IMR-90 (cell line): ENCODE measurements around the gene TMED4. TPM values are rescaled to one million over a fixed set of nuclear protein-coding genes. Genes with fewer than 3 reads are reported as not detected.

ENCODE experiments used
- ATAC-seq: fragments of 200-7000 bp; cut with Tn5 transposase; 2 replicates; pipeline ENCODE4 v1.9.1; 2020; ENCODE audit warnings: low read depth, mild to moderate bottlenecking, moderate library complexity
- Bru-seq: library from RNA; stranded (reverse); fragments of 400-500 nt; gene quantifications from one replicate; lab custom pipeline; 2021; lab: Mats Ljungman, UMichigan
- BruChase-seq, 2 experiments: library from RNA; stranded (reverse); fragments of 400-500 nt; gene quantifications; one replicate each; lab custom pipeline; 2021; lab: Mats Ljungman, UMichigan
- BruUV-seq: library from RNA; stranded (reverse); fragments of 400-500 nt; replicated peaks from 2 replicates; lab custom pipeline; 2021; lab: Mats Ljungman, UMichigan
- CTCF ChIA-PET: fragments of 300-600 bp; formaldehyde crosslinking; extraction: SDS; loops from one replicate; lab custom pipeline; 2021; ENCODE audit warnings: antibody characterized with exemption; lab: Yijun Ruan, JAX
- POLR2A ChIA-PET: fragments of 300-600 bp; sonication (Branson Sonifier 250); formaldehyde crosslinking; loops from one replicate; lab custom pipeline; 2022; ENCODE audit warnings: antibody characterized with exemption; ENCODE audit not compliant: unreplicated experiment; lab: Charles Lee
- DNase-seq: peaks from one replicate; pipeline ENCODE4 v3.0.0; 2013
- H2AFZ ChIP-seq: replicated peaks from 2 replicates; pipeline ENCODE3; 2013; ENCODE audit warnings: low read length, mild to moderate bottlenecking; ENCODE audit not compliant: poor library complexity
- H2AK5ac ChIP-seq: 2 replicates; pipeline ENCODE4 v1.6.1; 2013; ENCODE audit warnings: low read depth, low read length, inconsistent platforms
- H2AK9ac ChIP-seq: replicated peaks from 2 replicates; pipeline ENCODE3; 2013; ENCODE audit warnings: mild to moderate bottlenecking, low read depth, low read length, moderate library complexity; ENCODE audit not compliant: poor library complexity
- H2BK120ac ChIP-seq: 2 replicates; pipeline ENCODE4 v1.6.1; 2013; ENCODE audit warnings: low read depth, low read length, inconsistent platforms
- H2BK15ac ChIP-seq: 3 replicates; pipeline ENCODE4 v1.6.1; 2013; ENCODE audit warnings: low read depth, low read length, inconsistent platforms
- H2BK20ac ChIP-seq: 2 replicates; pipeline ENCODE4 v1.6.1; 2013; ENCODE audit warnings: low read depth, mild to moderate bottlenecking, inconsistent platforms, low read length, moderate library complexity
- H2BK5ac ChIP-seq: 2 replicates; pipeline ENCODE4 v1.6.1; 2013; ENCODE audit warnings: mild to moderate bottlenecking, low read depth, low read length, inconsistent platforms; ENCODE audit not compliant: poor library complexity, severe bottlenecking
- H3K14ac ChIP-seq: replicated peaks from 2 replicates; pipeline ENCODE4 v1.6.1; 2013; ENCODE audit warnings: low read depth, low read length, inconsistent platforms
- H3K18ac ChIP-seq: 2 replicates; pipeline ENCODE4 v1.6.1; 2013; ENCODE audit warnings: low read depth, low read length, control low read depth
- H3K23ac ChIP-seq: 2 replicates; pipeline ENCODE4 v1.6.1; 2013; ENCODE audit warnings: low read depth, low read length, inconsistent platforms
- H3K27ac ChIP-seq: 2 replicates; pipeline ENCODE4 v1.5.1; 2013; ENCODE audit warnings: mild to moderate bottlenecking, control low read depth, low read length; ENCODE audit not compliant: insufficient read depth
- H3K27me3 ChIP-seq: 2 replicates; pipeline ENCODE4 v1.6.1; 2013; ENCODE audit warnings: low read length; ENCODE audit not compliant: control insufficient read depth, insufficient read depth
- H3K36me3 ChIP-seq: 2 replicates; pipeline ENCODE4 v1.6.1; 2013; ENCODE audit warnings: low read length, mixed read lengths; ENCODE audit not compliant: control insufficient read depth, insufficient read depth
- H3K4ac ChIP-seq: 2 replicates; pipeline ENCODE4 v1.6.1; 2013; ENCODE audit warnings: low read depth, low read length, inconsistent platforms
- H3K4me1 ChIP-seq: 2 replicates; pipeline ENCODE4 v1.6.1; 2013; ENCODE audit warnings: low read length, mixed read lengths; ENCODE audit not compliant: control insufficient read depth, insufficient read depth
- H3K4me2 ChIP-seq: 2 replicates; pipeline ENCODE4 v1.6.1; 2013; ENCODE audit warnings: low read depth, mild to moderate bottlenecking, control low read depth, low read length, moderate library complexity
- H3K4me3 ChIP-seq: 2 replicates; pipeline ENCODE4 v1.5.1; 2013; ENCODE audit warnings: low read depth, mild to moderate bottlenecking, control low read depth, low read length, moderate library complexity; ENCODE audit not compliant: insufficient read depth
- H3K56ac ChIP-seq: 2 replicates; pipeline ENCODE4 v1.6.1; 2013; ENCODE audit warnings: low read length, inconsistent platforms; ENCODE audit not compliant: insufficient read depth; ENCODE audit errors: extremely low read depth
- H3K79me1 ChIP-seq, 2 experiments: 2 replicates each; pipeline ENCODE4 v1.6.1; 2013; ENCODE audit warnings: low read length in 2 of 2, inconsistent platforms in 1 of 2, low read depth in 1 of 2
- H3K9ac ChIP-seq: 2 replicates; pipeline ENCODE4 v1.6.1; 2013; ENCODE audit warnings: low read depth, low read length, control low read depth
- H3K9me1 ChIP-seq: 2 replicates; pipeline ENCODE4 v1.6.1; 2013; ENCODE audit warnings: low read length, inconsistent platforms; ENCODE audit not compliant: insufficient read depth
- H3K9me3 ChIP-seq: 2 replicates; pipeline ENCODE4 v1.6.1; 2013; ENCODE audit warnings: low read length; ENCODE audit not compliant: control insufficient read depth, insufficient read depth
- H4K20me1 ChIP-seq: 2 replicates; pipeline ENCODE4 v1.6.1; 2013; ENCODE audit warnings: low read length, inconsistent platforms; ENCODE audit not compliant: insufficient read depth
- H4K5ac ChIP-seq: 2 replicates; pipeline ENCODE4 v1.6.1; 2013; ENCODE audit warnings: mild to moderate bottlenecking, low read depth, low read length, control low read depth
- H4K8ac ChIP-seq, 2 experiments: 2 replicates each; pipeline ENCODE4 v1.6.1; 2013; ENCODE audit warnings: low read depth in 2 of 2, low read length in 2 of 2, control low read depth in 1 of 2, inconsistent platforms in 1 of 2
- H4K91ac ChIP-seq: 2 replicates; pipeline ENCODE4 v1.6.1; 2013; ENCODE audit warnings: low read depth, low read length, inconsistent platforms; ENCODE audit not compliant: insufficient read depth
- BHLHE40 ChIP-seq: fragments of 150-350 bp; IDR thresholded peaks from 2 replicates; pipeline ENCODE4 v1.6.1; 2016; ENCODE audit warnings: mild to moderate bottlenecking, low read depth, low read length
- CEBPB ChIP-seq: IDR thresholded peaks from 2 replicates; pipeline ENCODE4 v1.6.1; 2012; ENCODE audit warnings: low read depth, low read length, improper control_type of control experiment
- CHD1 ChIP-seq: IDR thresholded peaks from 2 replicates; pipeline ENCODE4 v1.6.1; 2012; ENCODE audit warnings: low read depth, low read length, improper control_type of control experiment
- ELK1 ChIP-seq: fragments of 150-350 bp; IDR thresholded peaks from 2 replicates; pipeline ENCODE4 v1.6.1; 2016; ENCODE audit warnings: low read depth, mild to moderate bottlenecking, low read length, moderate library complexity, borderline replicate concordance
- FOS ChIP-seq: fragments of 150-350 bp; IDR thresholded peaks from 2 replicates; pipeline ENCODE4 v1.6.1; 2016; ENCODE audit warnings: low read depth, low read length
- MAFK ChIP-seq: IDR thresholded peaks from 2 replicates; pipeline ENCODE4 v1.6.1; 2012; ENCODE audit warnings: low read depth, low read length, improper control_type of control experiment
- MAZ ChIP-seq: IDR thresholded peaks from 2 replicates; pipeline ENCODE4 v1.6.1; 2012; ENCODE audit warnings: low read depth, mild to moderate bottlenecking, low read length, improper control_type of control experiment, moderate library complexity, borderline replicate concordance
- MXI1 ChIP-seq: IDR thresholded peaks from 2 replicates; pipeline ENCODE4 v1.6.1; 2012; ENCODE audit warnings: low read depth, mild to moderate bottlenecking, low read length, moderate library complexity, borderline replicate concordance
- NFE2L2 ChIP-seq: fragments of 150-350 bp; IDR thresholded peaks from 2 replicates; pipeline ENCODE4 v1.6.1; 2016; ENCODE audit warnings: low read depth, mild to moderate bottlenecking, low read length
- POLR2A ChIP-seq: IDR thresholded peaks from 2 replicates; pipeline ENCODE4 v1.6.1; 2012; ENCODE audit warnings: mild to moderate bottlenecking, low read depth, low read length
- RAD21 ChIP-seq: IDR thresholded peaks from 2 replicates; pipeline ENCODE4 v1.6.1; 2012; ENCODE audit warnings: low read length, improper control_type of control experiment
- RCOR1 ChIP-seq: IDR thresholded peaks from 2 replicates; pipeline ENCODE4 v1.6.1; 2012; ENCODE audit warnings: mild to moderate bottlenecking, low read length, improper control_type of control experiment; ENCODE audit not compliant: insufficient replicate concordance
- SMC3 ChIP-seq: fragments of 150-350 bp; IDR thresholded peaks from 2 replicates; pipeline ENCODE4 v1.6.1; 2016; ENCODE audit warnings: low read depth, mild to moderate bottlenecking, antibody characterized with exemption, low read length, moderate library complexity
- WGBS, 2 experiments: methylation state at CpG; one replicate each; pipeline versions ENCODE4 v1.1.5 to v1.1.7; 2013; ENCODE audit warnings: missing lambda C conversion rate in 2 of 2; ENCODE audit not compliant: insufficient read length in 1 of 2; ENCODE audit errors: extremely low coverage in 2 of 2; 5-methylcytosine and 5-hydroxymethylcytosine counted together
- dilution Hi-C: fragments of 300-500 bp; cut with HindIII; formaldehyde crosslinking; loops from one replicate; pipeline ENCODE4 v1.14.3; 2018; ENCODE audit warnings: low sequenced_read_pairs; ENCODE audit not compliant: unreplicated experiment
- in situ Hi-C: fragments of 300-500 bp; cut with MboI; formaldehyde crosslinking; loops from 3 replicates; pipeline ENCODE4 v1.14.3; 2019; ENCODE audit warnings: low sequenced_read_pairs, inconsistent platforms, mixed read lengths
- intact Hi-C: fragments of 100-400 bp; cut with micrococcal nuclease; formaldehyde crosslinking; loops from 2 replicates; pipeline ENCODE4 v1.10.0; 2022
- long read RNA-seq: library from polyadenylated mRNA; unstranded; transcript quantifications from one replicate; pipeline ENCODE4 v2.0.0, GENCODE V29; 2021; ENCODE audit not compliant: unreplicated experiment
- polyA plus RNA-seq, 3 experiments: library from polyadenylated mRNA; depleted of rRNA; stranded (reverse); fragments of >200 nt; gene quantifications; 2 replicates each; pipeline ENCODE4 v1.2.3, GENCODE V29; 2012; ENCODE audit warnings: low replicate concordance in 1 of 3
- total RNA-seq: library from RNA; depleted of rRNA; stranded (reverse); fragments of >200 nt; gene quantifications from 2 replicates; pipeline ENCODE4 v1.2.3, GENCODE V29; 2012; rRNA removed

The TMED4 gene
- total RNA-seq (68.0 and 92.7 TPM in 2 replicates), polyA plus RNA-seq (2012; rRNA removed) (57.3 and 58.6 TPM in 2 replicates), Bru-seq, nascent RNA (percentile 86 among the genes with signal in this experiment), BruChase-seq, experiment 1, labeled RNA remaining after a 6-hour chase (percentile 99 among the genes with signal in this experiment), BruChase-seq, experiment 2, labeled RNA remaining after a 2-hour chase (percentile 96 among the genes with signal in this experiment)
- polyA plus RNA-seq (2012; cell fraction: cytosol; rRNA removed) = 44.5 and 118 TPM in 2 replicates
- polyA plus RNA-seq (2012; cell fraction: nucleus; rRNA removed; ENCODE audit: low replicate concordance) = 104 and 122 TPM in 2 replicates
- long read RNA-seq, transcript TMED4-205 (4 exons, 1,755 nt) = minor isoform, 16 of 100 reads
- long read RNA-seq, transcript TMED4-203 (5 exons, 2,322 nt) = major isoform, 58 of 100 reads
- long read RNA-seq, partial matches to known transcripts = 3 of 100 reads
- long read RNA-seq, other reads (novel, unspliced or antisense) = 19 of 100 reads

GRCh38 chr7:44581879-44582603 is at the start of gene TMED4:
Gene TMED4 (minus strand): TSS chr7:44582231. CDS start chr7:44582206, 25 bp downstream.
- Histone ChIP-seq H3K56ac (peak within 1 kb of the TSS; percentile 87), H3K14ac (peak within 1 kb of the TSS; percentile 95), H4K91ac (peak within 1 kb of the TSS; percentile 85), H3K18ac (peak within 1 kb of the TSS; percentile 85), H4K8ac (peak within 1 kb of the TSS; percentile 60 to 96), H3K4me1 (peaks cover 8% of the 10 kb centered on the region), H2AFZ (peak within 1 kb of the TSS; percentile 90), H2BK120ac (peak within 1 kb of the TSS; percentile 9; the same call in 1 of the 2 replicates), H4K5ac (peak within 1 kb of the TSS; percentile 96), H3K23ac (peak within 1 kb of the TSS; percentile 78), H3K27ac (peak within 1 kb of the TSS; percentile 90), H3K4me3 (peak within 1 kb of the TSS; percentile 91), H2BK5ac (peak within 1 kb of the TSS; percentile 88), H3K4ac (peak within 1 kb of the TSS; percentile 86), H2BK20ac (no peak within 1 kb of the TSS), H2BK15ac (peak within 1 kb of the TSS; percentile 4; the same call in 1 of the 3 replicates), H3K9me1 (peaks cover 4% of the 10 kb centered on the region), H2AK9ac (peak within 1 kb of the TSS; percentile 99), H3K9ac (peak within 1 kb of the TSS; percentile 94), H3K36me3 (peaks cover 15% of the 10 kb centered on the region), H2AK5ac (peak within 1 kb of the TSS; percentile 96), H3K27me3 (no peaks in the 10 kb centered on the region), H3K4me2 (peak within 1 kb of the TSS; percentile 98), H4K20me1 (no peaks in the 10 kb centered on the region), H3K79me1 (peaks cover 18 to 32% of the 10 kb centered on the region in 2 experiments), H3K9me3 (no peaks in the 10 kb centered on the region)
- ChIA-PET CTCF (interaction anchor here (1.1 kb wide), 1 partner anchor 16 kb away, joined by 4 read pairs; no protein-coding TSS in a partner anchor), POLR2A (interaction anchor here (0.6 kb wide), 1 partner anchor 110 kb away, joined by 3 read pairs; no protein-coding TSS in a partner anchor)
- peak; percentile 98 for ATAC-seq
- DNase-seq = peak; percentile 98
- 0% methylated on average over 42 of the region's 71 CpGs; no CpG with 5 or more reads in 1 of the 2 experiments for WGBS, 2 experiments
- dilution Hi-C loops = no loop called here
- in situ Hi-C loops = no loop called here
- no TSS peak for BruUV-seq
- intact Hi-C loops = no loop called here
- TF ChIP-seq RCOR1 (peak; percentile 68), BHLHE40 (no peak), MXI1 (peak; percentile 42; the same call in 1 of the 2 replicates), MAZ (peak; percentile 94; the same call in 1 of the 2 replicates), POLR2A (peak; percentile 73), MAFK (peak; percentile 70), SMC3 (no peak), RAD21 (no peak), ELK1 (no peak), NFE2L2 (0 out of 2 replicates have a peak, but pooled peaks have one; percentile 28), CHD1 (no peak), CEBPB (no peak), FOS (no peak)
